ENCODE data around the gene ARMC9.
A peak's percentile ranks its signal among the peaks of the same experiment; 100 is the strongest.

DNA sequence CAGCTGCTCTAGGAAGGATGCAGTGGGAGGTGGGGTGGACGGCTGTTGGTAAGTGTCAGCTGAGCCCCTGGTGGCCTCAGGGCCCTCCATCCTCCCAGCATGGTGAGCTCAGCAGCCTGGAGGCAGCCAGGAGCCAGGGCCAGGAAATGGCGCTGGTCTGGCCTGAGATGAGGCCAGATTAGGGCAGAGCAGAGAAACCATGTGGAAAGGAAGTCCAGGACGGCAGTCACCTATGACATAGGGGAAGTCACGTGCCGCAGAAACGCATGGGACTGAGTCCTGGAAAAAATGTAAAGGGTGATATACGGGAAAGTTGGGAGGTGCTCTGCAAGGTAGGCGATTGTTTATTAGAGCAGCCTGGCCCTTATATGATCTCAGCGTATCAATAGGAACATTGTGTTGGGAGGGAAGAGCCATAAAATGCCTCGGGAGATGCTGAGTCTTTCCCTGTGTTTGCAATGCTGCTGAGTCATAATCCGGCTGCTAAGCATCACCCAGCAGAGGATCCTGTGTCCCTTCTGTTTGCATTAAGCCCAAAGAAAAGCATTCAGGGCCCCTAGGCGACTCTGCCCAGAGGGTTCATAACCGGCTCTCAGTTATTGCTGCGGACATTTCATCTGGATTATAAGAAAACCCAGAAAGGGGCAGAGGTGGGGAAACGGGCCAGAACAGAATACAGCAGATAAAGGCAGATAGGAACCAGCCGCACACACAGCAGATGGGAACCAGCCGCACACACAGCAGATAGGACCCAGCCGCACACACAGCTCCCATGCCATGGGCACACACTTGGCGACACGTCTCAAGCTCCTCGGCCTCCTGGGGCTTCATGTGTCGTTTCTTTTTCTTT lies 166.8 kb downstream of the ARMC9 start:
- peak; percentile 13; the same call in 1 of the 2 replicates for TF ChIP-seq ISL1 (CRISPR knock-in tag; IDR thresholded peaks at IDR 0.05)
- TF ChIP-seq, protein P1, sequence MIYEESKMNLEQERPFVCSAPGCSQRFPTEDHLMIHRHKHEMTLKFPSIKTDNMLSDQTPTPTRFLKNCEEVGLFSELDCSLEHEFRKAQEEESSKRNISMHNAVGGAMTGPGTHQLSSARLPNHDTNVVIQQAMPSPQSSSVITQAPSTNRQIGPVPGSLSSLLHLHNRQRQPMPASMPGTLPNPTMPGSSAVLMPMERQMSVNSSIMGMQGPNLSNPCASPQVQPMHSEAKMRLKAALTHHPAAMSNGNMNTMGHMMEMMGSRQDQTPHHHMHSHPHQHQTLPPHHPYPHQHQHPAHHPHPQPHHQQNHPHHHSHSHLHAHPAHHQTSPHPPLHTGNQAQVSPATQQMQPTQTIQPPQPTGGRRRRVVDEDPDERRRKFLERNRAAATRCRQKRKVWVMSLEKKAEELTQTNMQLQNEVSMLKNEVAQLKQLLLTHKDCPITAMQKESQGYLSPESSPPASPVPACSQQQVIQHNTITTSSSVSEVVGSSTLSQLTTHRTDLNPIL (CRISPR knock-in tag; IDR thresholded peaks at IDR 0.05; ENCODE audit: low read depth): no peak
- TF ChIP-seq, protein P2, sequence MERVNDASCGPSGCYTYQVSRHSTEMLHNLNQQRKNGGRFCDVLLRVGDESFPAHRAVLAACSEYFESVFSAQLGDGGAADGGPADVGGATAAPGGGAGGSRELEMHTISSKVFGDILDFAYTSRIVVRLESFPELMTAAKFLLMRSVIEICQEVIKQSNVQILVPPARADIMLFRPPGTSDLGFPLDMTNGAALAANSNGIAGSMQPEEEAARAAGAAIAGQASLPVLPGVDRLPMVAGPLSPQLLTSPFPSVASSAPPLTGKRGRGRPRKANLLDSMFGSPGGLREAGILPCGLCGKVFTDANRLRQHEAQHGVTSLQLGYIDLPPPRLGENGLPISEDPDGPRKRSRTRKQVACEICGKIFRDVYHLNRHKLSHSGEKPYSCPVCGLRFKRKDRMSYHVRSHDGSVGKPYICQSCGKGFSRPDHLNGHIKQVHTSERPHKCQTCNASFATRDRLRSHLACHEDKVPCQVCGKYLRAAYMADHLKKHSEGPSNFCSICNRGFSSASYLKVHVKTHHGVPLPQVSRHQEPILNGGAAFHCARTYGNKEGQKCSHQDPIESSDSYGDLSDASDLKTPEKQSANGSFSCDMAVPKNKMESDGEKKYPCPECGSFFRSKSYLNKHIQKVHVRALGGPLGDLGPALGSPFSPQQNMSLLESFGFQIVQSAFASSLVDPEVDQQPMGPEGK (CRISPR knock-in tag; IDR thresholded peaks at IDR 0.05; ENCODE audit: borderline replicate concordance): no peak
- peak; percentile 41; the same call in 1 of the 2 replicates for TF ChIP-seq ZNF70 (CRISPR knock-in tag; IDR thresholded peaks at IDR 0.05)
- TF ChIP-seq RARB (CRISPR knock-in tag; IDR thresholded peaks at IDR 0.05): no peak
- TF ChIP-seq ZNF8 (CRISPR knock-in tag; IDR thresholded peaks at IDR 0.05): peak; percentile 13; the same call in 1 of the 2 replicates
- TF ChIP-seq ZC3H10 (CRISPR knock-in tag; IDR thresholded peaks at IDR 0.05): no peak
- TF ChIP-seq TCF4 (CRISPR knock-in tag; IDR thresholded peaks at IDR 0.05; ENCODE audit: borderline replicate concordance): no peak
- no peak for TF ChIP-seq ARNTL (CRISPR knock-in tag; IDR thresholded peaks at IDR 0.05; ENCODE audit: borderline replicate concordance, low read depth)
- TF ChIP-seq, protein P3, sequence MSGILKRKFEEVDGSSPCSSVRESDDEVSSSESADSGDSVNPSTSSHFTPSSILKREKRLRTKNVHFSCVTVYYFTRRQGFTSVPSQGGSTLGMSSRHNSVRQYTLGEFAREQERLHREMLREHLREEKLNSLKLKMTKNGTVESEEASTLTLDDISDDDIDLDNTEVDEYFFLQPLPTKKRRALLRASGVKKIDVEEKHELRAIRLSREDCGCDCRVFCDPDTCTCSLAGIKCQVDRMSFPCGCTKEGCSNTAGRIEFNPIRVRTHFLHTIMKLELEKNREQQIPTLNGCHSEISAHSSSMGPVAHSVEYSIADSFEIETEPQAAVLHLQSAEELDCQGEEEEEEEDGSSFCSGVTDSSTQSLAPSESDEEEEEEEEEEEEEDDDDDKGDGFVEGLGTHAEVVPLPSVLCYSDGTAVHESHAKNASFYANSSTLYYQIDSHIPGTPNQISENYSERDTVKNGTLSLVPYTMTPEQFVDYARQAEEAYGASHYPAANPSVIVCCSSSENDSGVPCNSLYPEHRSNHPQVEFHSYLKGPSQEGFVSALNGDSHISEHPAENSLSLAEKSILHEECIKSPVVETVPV (CRISPR knock-in tag; IDR thresholded peaks at IDR 0.05): no peak
- no peak for TF ChIP-seq TOX (CRISPR knock-in tag; IDR thresholded peaks at IDR 0.05; ENCODE audit: borderline replicate concordance)
- 0 out of 2 replicates have a peak, but pooled peaks have one; percentile 58 for TF ChIP-seq BACH2 (CRISPR knock-in tag; IDR thresholded peaks at IDR 0.05; ENCODE audit: borderline replicate concordance)
- TF ChIP-seq ZFP30 (CRISPR knock-in tag; IDR thresholded peaks at IDR 0.05): no peak
